ENCODE measurements around the gene DLEC1.

GRCh38 chr3:38008971-38009580 lies 29.9 kb upstream of the DLEC1 start:
- TF ChIP-seq CHD1 (IDR thresholded peaks at IDR 0.05; ENCODE audit: low read depth, low read length) (no peak), CTCF (conservative IDR thresholded peaks at IDR 0.05; ENCODE audit: low read depth, low read length) (no peak), POLR2A (IDR thresholded peaks at IDR 0.05; ENCODE audit: low read depth, low read length) (no peak), RFX5 (IDR thresholded peaks at IDR 0.05; ENCODE audit: low read depth, low read length) (no peak), RCOR1 (IDR thresholded peaks at IDR 0.05; ENCODE audit: insufficient replicate concordance, low read length) (no peak), USF2 (IDR thresholded peaks at IDR 0.05; ENCODE audit: low read depth, low read length) (no peak), RAD21 (IDR thresholded peaks at IDR 0.05; ENCODE audit: low read length) (no peak), CEBPB (IDR thresholded peaks at IDR 0.05; ENCODE audit: low read depth, low read length) (no peak), SMC3 (IDR thresholded peaks at IDR 0.05; ENCODE audit: low read depth, low read length) (no peak)
